Measurements from ENCODE around the gene TMEM87B.

- TF ChIP-seq POLR2AphosphoS5 (IDR thresholded peaks at IDR 0.05) (no peak), CTCF (IDR thresholded peaks at IDR 0.05) (no peak), POLR2A (IDR thresholded peaks at IDR 0.05) (no peak), EP300 (IDR thresholded peaks at IDR 0.05; ENCODE audit: low read depth) (no peak)
Observed at GRCh38 chr2:112085916-112086669, 31.0 kb downstream of the TMEM87B start.

All from transverse colon (tissue), 4 donors.